B cell (primary cell): Measurements from ENCODE around the gene SELENOV. TPM values are rescaled to one million over a fixed set of nuclear protein-coding genes. Genes with fewer than 3 reads are reported as not detected.

Source experiments
- ATAC-seq: fragments of 200-7000 bp; cut with Tn5 transposase; one replicate; pipeline ENCODE4 v1.10.0; 2021; ENCODE audit warnings: low read depth, mild to moderate bottlenecking, moderate number of reproducible peaks, moderate library complexity
- CTCF ChIA-PET: fragments of 350-600 bp; sonication (Branson Sonifier 250); formaldehyde crosslinking; loops from one replicate; lab custom pipeline; 2021; ENCODE audit warnings: antibody characterized with exemption, inconsistent platforms; lab: Charles Lee
- POLR2A ChIA-PET: fragments of 350-600 bp; sonication (Branson Sonifier 250); formaldehyde crosslinking; loops from one replicate; lab custom pipeline; 2021; ENCODE audit warnings: antibody characterized with exemption; lab: Charles Lee
- DNase-seq: peaks from one replicate; pipeline ENCODE4 v3.0.0; 2013
- H2AFZ ChIP-seq: 2 replicates; pipeline ENCODE4 v1.6.1; 2012; ENCODE audit warnings: mild to moderate bottlenecking, low read depth, low read length; ENCODE audit not compliant: insufficient read depth, poor library complexity, severe bottlenecking
- H3K27ac ChIP-seq, 2 donors: 1 replicate in 1 of 2; 2 replicates in 1 of 2; pipeline ENCODE4 v1.5.1; 2012 to 2013; ENCODE audit warnings: low read length in 2 of 2, mild to moderate bottlenecking in 2 of 2, moderate library complexity in 1 of 2
- H3K27me3 ChIP-seq, 4 experiments: fragments of 200-600 bp in 1 of 4; sonication (generic) in 1 of 4; replicated peaks in 1 of 4; 1 replicate in 2 of 4; 2 replicates in 2 of 4; pipeline versions ENCODE4 v1.6.1 to v1.7.0; 2013 to 2016; ENCODE audit warnings: low read length in 3 of 4, mild to moderate bottlenecking in 2 of 4, mixed read lengths in 1 of 4, moderate library complexity in 1 of 4; ENCODE audit not compliant: insufficient read depth in 4 of 4, control insufficient read depth in 3 of 4; ENCODE audit errors: control extremely low read depth in 1 of 4
- H3K36me3 ChIP-seq, 2 experiments: replicated peaks in 1 of 2; 1 replicate in 1 of 2; 2 replicates in 1 of 2; pipeline versions ENCODE4 v1.6.1 to v1.7.1; 2013; ENCODE audit warnings: low read length in 1 of 2; ENCODE audit not compliant: insufficient read depth in 2 of 2, control insufficient read depth in 1 of 2; ENCODE audit errors: control extremely low read depth in 1 of 2, extremely low read depth in 1 of 2
- H3K4me1 ChIP-seq, 2 donors: fragments of 200-600 bp in 1 of 2; sonication (generic) in 1 of 2; 1 replicate in 1 of 2; 2 replicates in 1 of 2; pipeline versions ENCODE4 v1.5.1 to v1.6.1; 2013 to 2017; ENCODE audit warnings: low read length in 2 of 2; ENCODE audit not compliant: control insufficient read depth in 2 of 2, insufficient read depth in 2 of 2
- H3K4me2 ChIP-seq: replicated peaks from 2 replicates; pipeline ENCODE3; 2012; ENCODE audit warnings: mild to moderate bottlenecking, low read depth, low read length; ENCODE audit not compliant: poor library complexity, severe bottlenecking
- H3K4me3 ChIP-seq, 5 experiments: fragments of 200-600 bp in 1 of 5; sonication (generic) in 1 of 5; 1 replicate in 3 of 5; 2 replicates in 2 of 5; pipeline versions ENCODE4 v1.5.1 to v1.7.0; 2011 to 2016; ENCODE audit warnings: low read length in 4 of 5, mild to moderate bottlenecking in 4 of 5, low read depth in 2 of 5, control low read depth in 1 of 5, moderate library complexity in 1 of 5; ENCODE audit not compliant: insufficient read depth in 1 of 5; ENCODE audit errors: control extremely low read depth in 1 of 5, extremely low read depth in 1 of 5
- H3K79me2 ChIP-seq: fragments of 200-600 bp; sonication (generic); one replicate; pipeline ENCODE4 v1.6.0; 2016; ENCODE audit warnings: low read length; ENCODE audit not compliant: control insufficient read depth, insufficient read depth
- H3K9ac ChIP-seq: fragments of 200-600 bp; sonication (generic); 2 replicates; pipeline ENCODE4 v1.6.1; 2017; ENCODE audit warnings: mild to moderate bottlenecking, low read length, moderate library complexity
- H3K9me3 ChIP-seq, 3 donors: one replicate each; pipeline versions ENCODE4 v1.6.1 to v1.7.1; 2013; ENCODE audit warnings: low read length in 2 of 3; ENCODE audit not compliant: control insufficient read depth in 2 of 3, insufficient read depth in 1 of 3; ENCODE audit errors: control extremely low read depth in 1 of 3
- H4K20me1 ChIP-seq: 2 replicates; pipeline ENCODE4 v1.6.0; 2012; ENCODE audit warnings: mild to moderate bottlenecking, low read length; ENCODE audit not compliant: insufficient read depth, control insufficient read depth, poor library complexity, severe bottlenecking
- H3K27ac Mint-ChIP-seq: one replicate; pipeline ENCODE4 v1.8.0; 2021; ENCODE audit warnings: mixed read lengths
- H3K27me3 Mint-ChIP-seq: one replicate; pipeline ENCODE4 v1.8.0; 2021; ENCODE audit warnings: mixed read lengths
- H3K4me1 Mint-ChIP-seq: one replicate; pipeline ENCODE4 v1.8.0; 2021; ENCODE audit warnings: mixed read lengths
- H3K4me3 Mint-ChIP-seq: one replicate; pipeline ENCODE4 v1.8.0; 2021; ENCODE audit warnings: mixed read lengths
- H3K9me3 Mint-ChIP-seq: one replicate; pipeline ENCODE4 v1.8.0; 2022; ENCODE audit warnings: mixed read lengths; ENCODE audit not compliant: insufficient read depth
- CTCF ChIP-seq: fragments of 200-600 bp; IDR thresholded peaks from one replicate; pipeline ENCODE4 v1.8.0; 2022; ENCODE audit warnings: antibody characterized with exemption, mild to moderate bottlenecking
- EZH2 ChIP-seq: IDR thresholded peaks from 2 replicates; pipeline ENCODE4 v1.6.1; 2012; ENCODE audit warnings: borderline replicate concordance, low read depth, mild to moderate bottlenecking, moderate library complexity, low read length; ENCODE audit not compliant: insufficient read depth, poor library complexity, severe bottlenecking
- WGBS: methylation state at CpG from one replicate; pipeline ENCODE4 v1.1.5; 2013; ENCODE audit warnings: missing lambda C conversion rate; ENCODE audit not compliant: insufficient coverage; 5-methylcytosine and 5-hydroxymethylcytosine counted together
- intact Hi-C: fragments of 100-400 bp; cut with micrococcal nuclease; formaldehyde crosslinking; loops from one replicate; pipeline ENCODE4 v1.10.0; 2022
- polyA minus RNA-seq: library from RNA; depleted of rRNA, polyadenylated mRNA; stranded (reverse); fragments of >200 nt; gene quantifications from 2 replicates; pipeline ENCODE4 v1.2.3, GENCODE V29; 2012
- polyA plus RNA-seq: library from polyadenylated mRNA; depleted of rRNA; stranded (reverse); fragments of >200 nt; gene quantifications from 2 replicates; pipeline ENCODE4 v1.2.3, GENCODE V29; 2012
- total RNA-seq, 2 donors: library from RNA; stranded (reverse); fragments of 120-200 nt in 1 of 2; gene quantifications; 1 replicate in 1 of 2; 2 replicates in 1 of 2; pipeline versions ENCODE4 v1.2.3 to v1.2.4, GENCODE V29; 2013 to 2022

The SELENOV gene, protein sequence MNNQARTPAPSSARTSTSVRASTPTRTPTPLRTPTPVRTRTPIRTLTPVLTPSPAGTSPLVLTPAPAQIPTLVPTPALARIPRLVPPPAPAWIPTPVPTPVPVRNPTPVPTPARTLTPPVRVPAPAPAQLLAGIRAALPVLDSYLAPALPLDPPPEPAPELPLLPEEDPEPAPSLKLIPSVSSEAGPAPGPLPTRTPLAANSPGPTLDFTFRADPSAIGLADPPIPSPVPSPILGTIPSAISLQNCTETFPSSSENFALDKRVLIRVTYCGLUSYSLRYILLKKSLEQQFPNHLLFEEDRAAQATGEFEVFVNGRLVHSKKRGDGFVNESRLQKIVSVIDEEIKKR
- not detected in 2 replicates for total RNA-seq
- not detected for total RNA-seq (2013)
- polyA plus RNA-seq = not detected in 2 replicates
- not detected in 2 replicates for polyA minus RNA-seq

- H3K9ac ChIP-seq = peak within 1 kb of the TSS; percentile 65
- 2% methylated on average over 56 of the region's 56 CpGs for WGBS
- Mint-ChIP-seq H3K27ac (no peak within 1 kb of the TSS), H3K4me1 (peaks cover 16% of the 10 kb centered on the region), H3K27me3 (peaks cover 31% of the 10 kb centered on the region), H3K4me3 (peak within 1 kb of the TSS; percentile 78), H3K9me3 (no peaks in the 10 kb centered on the region)
- peak within 1 kb of the TSS; percentile 94 for H3K4me2 ChIP-seq
- ATAC-seq = peak; percentile 60
- H3K36me3 ChIP-seq = no peaks in the 10 kb centered on the region
- H3K27ac ChIP-seq = no peak within 1 kb of the TSS
- ChIA-PET POLR2A (no interaction called here), CTCF (interaction anchor here (1.1 to 1.6 kb wide), 2 partner anchors 19 to 41 kb away, joined by 4 to 5 read pairs; no protein-coding TSS in a partner anchor)
- no peaks in the 10 kb centered on the region for H3K79me2 ChIP-seq
- intact Hi-C loops = no loop called here
- peaks cover 20 to 25% of the 10 kb centered on the region in 2 donors for H3K4me1 ChIP-seq
- peak; percentile 85 for TF ChIP-seq EZH2
- no peak for TF ChIP-seq CTCF
- peak within 1 kb of the TSS; percentile 69 for H2AFZ ChIP-seq
- peak; percentile 59 for DNase-seq
- H3K4me3 ChIP-seq = peak within 1 kb of the TSS in 4 of 5 experiments; percentile 28 to 61 (median 42)
- peaks cover 0 to 47% (median 32%) of the 10 kb centered on the region in 4 experiments for H3K27me3 ChIP-seq
- H3K9me3 ChIP-seq = peaks cover 0 to 23% (median 0%) of the 10 kb centered on the region in 3 donors
- H4K20me1 ChIP-seq = no peaks in the 10 kb centered on the region
Measured at GRCh38 chr19:39514840-39515550, at the start of gene SELENOV. Gene SELENOV (plus strand): TSS chr19:39515139. CDS start chr19:39515213, 74 bp downstream.
